Measurements from ENCODE around the gene ST6GALNAC3. TPM values are rescaled to one million over a fixed set of nuclear protein-coding genes. Genes with fewer than 3 reads are reported as not detected.

Gene ST6GALNAC3
- total RNA-seq, 6 experiments from 2014 or later: 1.4 to 3.2 (median 2.6) TPM

DNA sequence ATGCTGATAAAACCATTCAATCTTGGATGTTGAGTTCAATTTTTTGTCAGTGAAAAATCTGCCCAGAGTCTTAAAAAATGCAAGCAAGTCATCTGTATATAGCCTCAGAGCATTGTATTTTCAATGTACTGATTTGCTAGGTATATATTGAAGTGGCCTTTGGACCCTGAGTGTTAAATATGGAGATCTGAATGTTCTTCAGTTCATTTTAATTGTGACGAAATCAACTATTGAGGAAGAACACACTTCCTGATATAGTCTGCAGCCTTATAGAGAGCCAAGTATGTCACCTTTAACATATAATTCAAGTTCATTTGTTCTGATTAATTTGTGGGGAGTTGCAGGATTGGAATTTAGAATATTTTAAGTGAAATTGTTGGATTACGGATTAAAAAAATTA lies 128.1 kb downstream of the ST6GALNAC3 start:
- ATAC-seq: no peak
- no peak for DNase-seq
- no peak for TF ChIP-seq POLR2A (IDR thresholded peaks at IDR 0.05)
- TF ChIP-seq, protein P1, sequence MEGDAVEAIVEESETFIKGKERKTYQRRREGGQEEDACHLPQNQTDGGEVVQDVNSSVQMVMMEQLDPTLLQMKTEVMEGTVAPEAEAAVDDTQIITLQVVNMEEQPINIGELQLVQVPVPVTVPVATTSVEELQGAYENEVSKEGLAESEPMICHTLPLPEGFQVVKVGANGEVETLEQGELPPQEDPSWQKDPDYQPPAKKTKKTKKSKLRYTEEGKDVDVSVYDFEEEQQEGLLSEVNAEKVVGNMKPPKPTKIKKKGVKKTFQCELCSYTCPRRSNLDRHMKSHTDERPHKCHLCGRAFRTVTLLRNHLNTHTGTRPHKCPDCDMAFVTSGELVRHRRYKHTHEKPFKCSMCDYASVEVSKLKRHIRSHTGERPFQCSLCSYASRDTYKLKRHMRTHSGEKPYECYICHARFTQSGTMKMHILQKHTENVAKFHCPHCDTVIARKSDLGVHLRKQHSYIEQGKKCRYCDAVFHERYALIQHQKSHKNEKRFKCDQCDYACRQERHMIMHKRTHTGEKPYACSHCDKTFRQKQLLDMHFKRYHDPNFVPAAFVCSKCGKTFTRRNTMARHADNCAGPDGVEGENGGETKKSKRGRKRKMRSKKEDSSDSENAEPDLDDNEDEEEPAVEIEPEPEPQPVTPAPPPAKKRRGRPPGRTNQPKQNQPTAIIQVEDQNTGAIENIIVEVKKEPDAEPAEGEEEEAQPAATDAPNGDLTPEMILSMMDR (IDR thresholded peaks at IDR 0.05): no peak

DNA sequence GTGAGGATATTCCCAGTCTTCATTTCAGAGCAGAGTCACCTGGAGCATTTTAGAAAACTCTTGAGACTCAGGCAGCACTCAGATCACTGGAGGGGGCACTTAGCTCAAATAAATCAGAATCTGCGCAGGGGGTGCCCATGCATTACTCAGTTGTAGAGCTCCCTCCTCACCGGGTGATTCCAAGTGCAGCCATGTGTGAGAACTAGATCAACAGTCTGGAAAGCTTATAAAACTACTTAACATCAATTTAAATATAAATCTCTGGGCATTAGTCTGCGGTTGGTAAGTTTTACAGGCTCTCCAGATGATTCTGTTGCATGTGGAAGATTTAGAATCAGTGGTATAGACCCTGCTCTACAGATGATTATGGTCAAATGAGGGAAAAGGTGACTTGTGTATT lies 128.6 kb downstream of the ST6GALNAC3 start:
- 54% methylated on average over 3 of the region's 3 CpGs for WGBS (ENCODE audit: insufficient coverage, low coverage, low lambda C conversion rate, missing lambda C conversion rate)

More for the DNA sequence above, 128.1 kb downstream of the ST6GALNAC3 start:
- Histone ChIP-seq H3K36me3 (no peaks in the 10 kb centered on the region), H3K9me3 (no peaks in the 10 kb centered on the region), H3K4me1 (no peaks in the 10 kb centered on the region), H3K27ac (no peak overlapping the region), H3K27me3 (no peaks in the 10 kb centered on the region), H3K4me3 (no peak overlapping the region)
- intact Hi-C loops (cut with DNase I): no loop called here
- WGBS (ENCODE audit: insufficient coverage, low coverage, low lambda C conversion rate, missing lambda C conversion rate): 45% methylated on average over 2 of the region's 2 CpGs

DNA sequence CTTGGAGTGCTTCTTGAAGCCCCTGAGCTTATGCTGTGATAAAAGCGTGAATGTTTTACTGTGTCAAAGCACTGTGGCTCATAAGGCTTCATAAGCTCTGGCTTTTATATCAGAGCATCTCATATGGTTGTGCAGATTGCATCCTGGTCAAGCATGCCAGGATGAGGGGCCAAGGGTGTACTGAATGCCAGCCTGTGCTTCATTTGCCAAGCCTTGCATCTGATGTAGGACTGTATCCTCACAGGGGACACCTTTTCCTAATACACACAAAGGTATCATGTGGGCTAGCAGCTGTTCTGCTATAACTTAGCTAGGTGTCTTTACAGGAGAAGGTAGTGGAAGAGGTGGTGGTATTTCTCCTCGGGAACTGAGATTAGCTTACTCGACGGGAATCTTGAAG lies 134.7 kb downstream of the ST6GALNAC3 start:
- ATAC-seq (no peak), DNase-seq (no peak)
- Histone ChIP-seq H3K9me3 (no peaks in the 10 kb centered on the region), H3K27ac (no peak overlapping the region), H3K27me3 (no peaks in the 10 kb centered on the region), H3K4me3 (no peak overlapping the region), H3K36me3 (no peaks in the 10 kb centered on the region), H3K4me1 (no peaks in the 10 kb centered on the region)
- intact Hi-C loops (cut with DNase I): no loop called here
- TF ChIP-seq POLR2A (IDR thresholded peaks at IDR 0.05): no peak
- TF ChIP-seq, protein P1 (IDR thresholded peaks at IDR 0.05): no peak
- 64% methylated on average over 4 of the region's 4 CpGs for WGBS (ENCODE audit: insufficient coverage, low coverage, low lambda C conversion rate, missing lambda C conversion rate)

More for the DNA sequence above, 128.6 kb downstream of the ST6GALNAC3 start:
- Histone ChIP-seq H3K4me3 (no peak overlapping the region), H3K9me3 (no peaks in the 10 kb centered on the region), H3K27ac (no peak overlapping the region), H3K36me3 (no peaks in the 10 kb centered on the region), H3K4me1 (no peaks in the 10 kb centered on the region), H3K27me3 (no peaks in the 10 kb centered on the region)
- TF ChIP-seq, protein P1 (IDR thresholded peaks at IDR 0.05): no peak
- no peak for TF ChIP-seq POLR2A (IDR thresholded peaks at IDR 0.05)
- intact Hi-C loops (cut with DNase I): no loop called here
- ATAC-seq: no peak
- DNase-seq: no peak

DNA sequence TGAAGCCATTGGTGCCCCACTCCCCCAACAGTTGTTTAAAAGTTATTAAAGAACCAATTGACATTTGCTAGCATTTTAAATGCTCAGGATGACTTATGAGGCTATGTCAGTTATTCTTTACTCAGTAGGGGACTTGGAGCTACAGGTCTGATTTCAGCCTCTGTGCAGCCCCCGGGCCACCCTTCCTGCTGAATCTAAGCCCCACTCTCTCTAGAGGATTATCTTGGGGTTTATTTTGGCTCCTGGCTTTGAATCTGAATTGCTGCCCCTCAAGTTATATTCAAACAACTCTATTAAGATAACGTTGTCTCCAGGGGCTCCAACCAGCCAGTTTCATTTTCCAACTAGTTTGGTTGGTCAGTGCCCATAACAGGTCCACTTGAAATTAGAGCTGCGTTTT lies 135.1 kb downstream of the ST6GALNAC3 start:
- intact Hi-C loops (cut with DNase I): no loop called here
- Histone ChIP-seq H3K4me3 (no peak overlapping the region), H3K4me1 (no peaks in the 10 kb centered on the region), H3K27me3 (no peaks in the 10 kb centered on the region), H3K36me3 (no peaks in the 10 kb centered on the region), H3K27ac (no peak overlapping the region), H3K9me3 (no peaks in the 10 kb centered on the region)
- ATAC-seq (no peak), DNase-seq (no peak)
- TF ChIP-seq, protein P1 (IDR thresholded peaks at IDR 0.05): no peak
- TF ChIP-seq POLR2A (IDR thresholded peaks at IDR 0.05): no peak
- WGBS (ENCODE audit: insufficient coverage, low coverage, low lambda C conversion rate, missing lambda C conversion rate): 33% methylated on average over 3 of the region's 3 CpGs

DNA sequence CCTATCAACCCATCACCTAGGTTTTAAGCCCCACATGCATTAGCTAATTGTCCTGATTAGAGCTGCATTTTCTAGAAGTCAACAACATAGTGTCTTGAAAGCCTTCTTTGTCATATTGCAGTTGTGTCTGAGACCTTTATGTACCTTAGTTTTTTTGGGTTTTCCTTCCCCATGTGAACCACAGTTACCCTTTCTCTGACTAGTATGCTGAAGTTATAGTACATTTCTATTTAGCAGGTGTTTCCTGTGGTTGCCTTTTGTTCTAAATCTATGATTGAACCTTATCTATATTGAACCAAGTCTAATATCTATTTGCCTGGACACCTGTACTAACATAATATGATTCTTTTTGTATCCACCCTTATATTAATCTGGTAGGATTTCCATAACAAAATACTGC lies 135.6 kb downstream of the ST6GALNAC3 start:
- no peak for ATAC-seq
- intact Hi-C loops (cut with DNase I): no loop called here
- no peaks in the 10 kb centered on the region for H3K36me3 ChIP-seq
- no peaks in the 10 kb centered on the region for H3K4me1 ChIP-seq
- H3K27ac ChIP-seq: no peak overlapping the region
- TF ChIP-seq POLR2A (IDR thresholded peaks at IDR 0.05): no peak
- TF ChIP-seq, protein P1 (IDR thresholded peaks at IDR 0.05): no peak
- no peaks in the 10 kb centered on the region for H3K9me3 ChIP-seq
- H3K4me3 ChIP-seq: no peak overlapping the region
- no peaks in the 10 kb centered on the region for H3K27me3 ChIP-seq
- DNase-seq: no peak
